Activated CD8-positive, alpha-beta memory T cell treated with anti-CD3 and anti-CD28 coated beads for 36 hours (primary cell): ENCODE data around the gene MCTS1. TPM values are rescaled to one million over a fixed set of nuclear protein-coding genes. Genes with fewer than 3 reads are reported as not detected.
"Not testable (repeated sequence)": the region's sequence is repeated elsewhere in the genome, so short reads cannot be mapped to it uniquely, and the experiment has no call there.

ENCODE experiments used
- CTCF ChIA-PET: fragments of 350-600 bp; sonication (Branson Sonifier 250); formaldehyde crosslinking; loops from one replicate; lab custom pipeline; 2021; ENCODE audit warnings: antibody characterized with exemption; lab: Charles Lee
- POLR2A ChIA-PET: fragments of 350-600 bp; sonication (Branson Sonifier 250); formaldehyde crosslinking; loops from one replicate; lab custom pipeline; 2021; ENCODE audit warnings: antibody characterized with exemption; lab: Charles Lee
- total RNA-seq, 2 experiments: library from RNA; stranded (reverse); gene quantifications; one replicate each; pipeline ENCODE4 v1.2.3, GENCODE V29; 2021

Gene MCTS1
- total RNA-seq, 2 experiments from 2014 or later = 75.4 to 81.3 TPM

GRCh38 chrX:120614816-120615215 is 10.9 kb downstream of the MCTS1 start:
- ChIA-PET CTCF (no interaction called here), POLR2A (no interaction called here)

GRCh38 chrX:120617996-120618630 is 14.2 kb downstream of the MCTS1 start:
- ChIA-PET CTCF (no interaction called here), POLR2A (no interaction called here)

GRCh38 chrX:120625371-120625770 is 21.5 kb downstream of the MCTS1 start:
- ChIA-PET POLR2A (no interaction called here), CTCF (no interaction called here)

GRCh38 chrX:120629667-120630537 is 26.0 kb downstream of the MCTS1 start, which contains the start of gene C1GALT1C1:
Gene C1GALT1C1, minus strand, starts transcription at chrX:120630054. Its CDS starts 2,888 bp downstream, at chrX:120627166.
- ChIA-PET POLR2A (no interaction called here), CTCF (no interaction called here)

- ChIA-PET POLR2A (no interaction called here), CTCF (no interaction called here)
Observed at GRCh38 chrX:120638619-120639018, 34.7 kb downstream of the MCTS1 start.

GRCh38 chrX:120642871-120643270 is 39.0 kb downstream of the MCTS1 start:
- POLR2A ChIA-PET = no interaction called here
- CTCF ChIA-PET = no interaction called here

- ChIA-PET CTCF (no interaction called here), POLR2A (no interaction called here)
Observed at GRCh38 chrX:120647127-120647526, 43.2 kb downstream of the MCTS1 start.

GRCh38 chrX:120652256-120652655 is 48.4 kb downstream of the MCTS1 start:
- POLR2A ChIA-PET = not testable (repeated sequence)

GRCh38 chrX:120653000-120653399 is 49.1 kb downstream of the MCTS1 start:
- POLR2A ChIA-PET = no interaction called here
- CTCF ChIA-PET = no interaction called here

More at GRCh38 chrX:120652256-120652655, 48.4 kb downstream of the MCTS1 start:
- CTCF ChIA-PET = not testable (repeated sequence)

GRCh38 chrX:120660637-120661036 is 56.7 kb downstream of the MCTS1 start:
- POLR2A ChIA-PET = no interaction called here
- CTCF ChIA-PET = no interaction called here

Other genes with a start within 250 kb of the MCTS1 start
- not detected for gene ATP1B4, start 242.0 kb upstream of the MCTS1 start, total RNA-seq
- 10 to 100 TPM; 36.7 to 39.8 TPM for gene LAMP2, start 134.8 kb upstream of the MCTS1 start, total RNA-seq
- 10 to 100 TPM; 24.3 to 24.7 TPM for gene CUL4B, start 43.1 kb upstream of the MCTS1 start, total RNA-seq
- gene C1GALT1C1, start 26.0 kb downstream of the MCTS1 start, total RNA-seq = 10 to 100 TPM; 20.2 to 20.6 TPM